CD4-positive, alpha-beta T cell treated with Interleukin-6 at 100 ng/mL for 8 hours (primary cell): ENCODE data around the gene TMC1.

ENCODE experiments used
- DNase-seq: peaks from one replicate; pipeline ENCODE4 v3.0.0-alpha.2; 2020; ENCODE audit warnings: mixed read lengths, low spot score

The TMC1 gene

DNA sequence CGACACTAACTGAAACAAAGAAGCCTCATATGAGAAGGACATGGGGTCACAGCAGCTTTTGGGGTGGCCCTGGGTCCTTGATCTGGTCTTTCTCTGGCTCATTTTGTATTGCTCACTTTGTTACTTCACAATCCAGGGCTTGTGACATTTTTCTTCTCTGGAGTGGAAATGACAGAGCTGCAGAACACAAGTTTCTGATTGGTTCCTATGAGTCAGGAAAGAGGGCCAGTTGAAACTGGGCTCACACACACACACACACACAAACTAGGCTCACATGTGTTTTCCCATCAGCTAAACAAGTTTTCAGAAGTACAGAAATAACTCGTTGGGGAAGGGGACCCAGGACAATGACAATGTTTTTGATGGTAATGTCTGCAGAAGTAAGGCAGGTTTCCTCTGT, 54.3 kb downstream of the TMC1 start:
- DNase-seq, result no peak

DNA sequence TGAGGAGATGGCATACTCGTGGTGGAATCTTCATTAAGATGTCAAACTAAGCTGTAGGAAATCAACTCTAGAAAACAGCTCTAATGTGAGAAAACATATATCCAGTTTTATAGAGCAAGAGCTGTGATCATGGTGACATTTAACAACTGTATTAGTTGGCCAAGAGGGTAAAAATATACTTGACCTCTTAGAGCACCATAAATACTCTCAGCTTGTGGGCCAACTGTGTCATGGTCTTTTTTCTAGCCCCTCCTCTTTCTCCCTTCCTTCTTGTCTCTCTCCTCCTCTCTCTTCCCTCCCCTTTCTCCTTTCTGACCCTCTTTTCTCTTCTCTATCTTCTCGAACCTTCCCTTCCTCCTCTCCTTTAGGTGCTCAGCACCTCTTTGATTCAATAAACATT, 54.7 kb downstream of the TMC1 start:
- DNase-seq, result no peak

DNA sequence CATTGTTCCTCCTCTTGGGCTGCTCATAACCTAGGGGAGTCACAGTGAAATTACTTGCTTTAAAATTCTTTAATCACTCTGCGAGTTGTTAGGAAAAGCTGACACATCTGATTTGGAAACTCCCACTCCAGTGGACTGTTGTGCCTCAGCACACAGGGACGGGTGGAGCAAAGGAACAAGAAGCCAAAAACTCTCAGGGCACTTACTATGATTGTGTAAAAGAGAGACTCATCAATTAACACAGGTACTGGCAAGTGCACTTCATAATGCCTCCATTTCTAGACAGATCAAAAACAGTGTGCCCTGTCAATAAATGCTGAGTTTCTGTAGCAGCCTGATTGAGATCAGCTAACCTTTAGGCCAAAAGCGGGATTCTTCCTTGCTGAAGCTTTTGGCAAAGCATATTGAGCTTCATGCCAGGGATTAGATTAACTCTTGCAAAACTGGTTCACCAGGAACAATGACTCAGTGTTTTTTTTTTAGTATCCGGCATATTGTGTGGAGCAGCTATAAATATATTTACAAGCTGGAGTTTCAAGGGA, 55.9 kb downstream of the TMC1 start:
- DNase-seq, result no peak

DNA sequence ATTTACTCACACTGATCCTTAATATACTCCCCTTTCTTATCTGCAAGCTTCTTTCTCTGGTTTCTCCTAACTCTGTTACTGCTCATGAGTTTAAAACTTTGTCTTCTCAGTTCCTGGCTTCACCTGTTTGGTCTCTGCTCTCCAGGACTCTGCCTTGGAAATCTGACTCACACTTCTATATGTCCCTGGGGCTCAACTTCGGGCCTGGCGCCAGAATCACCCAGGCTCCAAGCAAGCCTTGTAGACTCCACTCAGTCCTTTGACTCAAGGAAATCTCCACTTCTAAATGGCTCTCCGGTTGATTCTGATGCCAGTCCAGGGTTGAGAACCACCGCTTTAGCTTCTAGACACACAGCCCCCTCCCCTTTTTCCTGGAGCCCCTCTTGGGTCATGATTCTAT, 57.8 kb downstream of the TMC1 start:
- no peak for DNase-seq

DNA sequence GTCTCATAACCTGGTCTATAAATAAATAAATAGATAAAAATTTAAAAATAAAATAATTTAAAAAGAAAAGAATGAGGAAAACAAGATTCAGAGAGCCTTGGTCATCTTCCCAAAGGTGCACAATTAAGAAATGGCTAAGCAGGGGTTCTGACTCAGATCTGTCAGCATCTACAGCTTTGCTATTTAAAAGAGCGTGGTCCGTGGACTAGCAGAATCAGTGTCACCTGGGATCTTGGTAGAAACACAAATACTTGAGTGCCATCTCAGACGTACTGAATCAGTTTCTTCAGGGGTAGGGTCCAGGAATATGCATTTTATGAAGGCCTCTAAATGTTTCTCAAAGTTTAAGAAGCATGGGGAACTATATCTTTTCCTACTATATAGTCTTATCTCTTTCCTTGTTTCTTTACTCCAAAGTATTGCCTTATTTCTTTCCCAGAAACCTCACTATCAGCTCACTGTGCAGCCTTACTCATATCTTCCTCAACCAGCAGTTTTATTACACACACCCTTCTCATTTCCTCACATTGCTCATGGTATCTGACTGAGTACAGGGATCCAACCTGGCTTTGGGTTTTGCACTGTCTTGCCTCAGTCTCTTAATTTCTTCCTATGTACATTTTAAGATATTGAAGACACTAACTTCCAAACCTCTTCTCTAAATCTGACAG, 58.6 kb downstream of the TMC1 start:
- DNase-seq, result no peak

DNA sequence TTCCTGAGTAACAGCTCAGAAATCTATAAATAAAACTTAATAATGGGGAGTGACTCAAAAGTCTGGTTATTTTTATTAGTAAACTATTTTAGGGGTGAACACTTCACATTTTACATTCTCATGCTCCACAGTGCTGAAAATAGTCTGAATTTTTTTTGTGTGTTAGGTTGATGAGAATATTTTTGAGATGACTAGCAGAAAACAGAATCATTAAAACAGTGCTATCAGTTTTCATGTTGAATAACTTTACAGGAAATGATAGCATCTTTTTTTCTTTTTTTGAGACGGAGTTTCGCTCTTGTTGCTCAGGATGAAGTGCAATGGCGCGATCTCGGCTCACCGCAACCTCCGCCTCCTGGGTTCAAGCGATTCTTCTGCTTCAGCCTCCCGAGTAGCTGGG, 60.3 kb downstream of the TMC1 start:
- no peak for DNase-seq

DNA sequence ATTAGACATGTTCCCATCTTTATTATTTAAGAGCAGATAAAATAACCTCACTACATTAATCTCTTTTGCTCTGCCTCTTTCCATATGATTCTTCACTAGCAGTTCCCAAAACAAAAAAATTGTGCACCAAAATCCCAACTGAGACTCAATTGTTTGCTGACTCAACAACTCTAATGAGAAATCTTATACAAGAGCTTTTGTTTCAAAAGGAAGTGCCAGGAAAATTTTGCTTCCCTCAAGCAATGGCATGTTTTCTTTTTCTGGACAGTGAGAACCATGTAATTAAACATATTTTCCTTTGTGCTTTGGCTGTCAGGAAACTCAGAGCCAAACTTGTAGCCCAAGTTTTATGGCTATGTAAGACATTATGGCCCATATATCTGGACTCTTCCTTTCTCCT, 62.0 kb downstream of the TMC1 start:
- DNase-seq, result no peak

DNA sequence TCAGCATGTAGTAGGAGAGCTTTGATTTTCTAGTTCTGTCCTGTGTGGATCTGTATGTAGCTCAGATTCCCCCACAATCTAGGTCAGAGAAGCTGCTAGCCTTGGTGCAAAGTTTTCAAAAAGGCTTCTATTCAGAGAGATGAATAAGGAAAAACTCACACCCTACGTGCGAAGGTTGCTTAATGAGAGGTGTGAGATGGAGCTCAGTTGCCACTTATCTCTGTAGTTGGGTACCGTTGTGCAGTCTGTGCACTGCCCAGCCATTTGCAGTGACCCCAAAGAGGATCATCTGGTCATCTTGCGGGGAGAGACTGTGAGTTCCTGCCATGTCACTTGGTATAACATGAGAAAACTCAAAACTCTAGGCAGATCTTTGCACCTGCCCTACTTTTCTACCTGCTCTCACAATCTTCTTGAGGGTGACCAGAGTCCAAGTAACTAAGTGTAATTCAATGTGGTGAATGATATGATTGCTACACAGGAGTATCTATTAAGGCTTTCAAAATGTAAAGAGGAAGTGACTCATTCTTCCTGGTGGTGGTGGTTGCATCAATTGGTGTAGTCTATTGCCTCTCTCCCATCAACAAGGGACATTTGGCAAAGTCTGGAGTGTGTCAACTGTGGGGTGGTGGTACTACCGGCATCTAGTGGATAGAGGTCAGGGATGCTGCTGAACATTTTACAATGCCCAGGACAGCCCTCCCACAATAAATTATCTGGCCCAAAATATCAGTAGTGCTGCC, 65.2 kb downstream of the TMC1 start:
- peak; percentile 65 for DNase-seq

DNA sequence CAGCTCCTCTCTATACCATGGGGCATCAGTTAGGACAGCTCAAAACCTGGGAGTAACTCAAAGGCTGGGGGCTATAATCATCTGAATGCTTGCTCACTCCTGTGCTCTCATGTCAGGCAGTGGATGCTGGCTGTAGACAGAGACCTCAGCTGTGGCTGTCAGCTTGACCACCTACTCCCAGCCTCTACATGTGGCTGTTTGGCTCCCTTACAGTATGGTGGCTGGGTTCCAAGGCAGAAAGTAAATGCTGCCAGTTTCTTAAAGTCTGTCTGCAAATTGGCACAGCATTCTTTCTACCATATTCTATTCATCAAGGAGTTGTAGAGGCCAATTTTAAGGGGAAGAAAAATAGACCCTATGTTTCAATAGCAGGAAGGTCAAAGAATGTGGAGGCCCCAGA, 66.9 kb downstream of the TMC1 start:
- DNase-seq, result no peak

DNA sequence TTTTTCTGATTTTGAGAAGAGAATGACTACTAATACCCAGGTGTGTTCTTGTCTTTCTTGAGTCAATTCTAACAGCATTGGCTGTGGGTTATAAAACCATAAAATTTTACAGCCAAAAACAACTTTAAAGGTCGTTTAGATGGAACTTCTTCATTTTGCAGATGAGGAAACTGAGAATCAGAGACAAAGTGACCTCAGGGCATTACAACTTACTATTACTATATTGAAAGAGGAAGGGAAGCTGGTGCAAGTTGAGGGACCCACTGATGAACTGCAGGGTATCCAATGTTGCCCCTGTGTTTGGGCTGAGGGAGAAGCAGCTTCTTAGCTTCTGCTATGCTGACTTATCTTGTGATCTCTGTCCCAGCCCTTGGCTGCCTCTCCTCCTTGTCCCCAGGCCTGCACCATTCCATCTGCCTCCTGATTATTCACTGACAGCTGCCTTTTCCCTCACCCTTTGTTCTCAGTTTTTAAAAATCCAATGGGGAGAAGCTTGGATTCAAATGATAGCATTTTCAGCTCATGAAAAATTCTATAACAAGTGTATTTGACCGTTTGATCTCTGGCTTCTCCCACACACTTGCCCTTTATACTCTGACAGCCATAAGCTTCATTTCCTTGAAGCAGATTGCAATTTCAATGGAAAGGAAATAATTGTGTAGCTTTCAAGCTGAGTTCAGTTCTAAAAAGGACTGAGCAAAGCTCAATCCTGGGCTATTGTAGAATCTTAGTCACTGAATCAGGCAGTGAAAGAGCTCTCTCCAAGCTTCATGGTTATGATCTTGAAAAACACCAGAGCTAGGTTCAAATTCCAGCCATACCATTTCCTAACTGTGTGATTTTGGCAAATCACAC, 68.5 kb downstream of the TMC1 start:
- no peak for DNase-seq

DNA sequence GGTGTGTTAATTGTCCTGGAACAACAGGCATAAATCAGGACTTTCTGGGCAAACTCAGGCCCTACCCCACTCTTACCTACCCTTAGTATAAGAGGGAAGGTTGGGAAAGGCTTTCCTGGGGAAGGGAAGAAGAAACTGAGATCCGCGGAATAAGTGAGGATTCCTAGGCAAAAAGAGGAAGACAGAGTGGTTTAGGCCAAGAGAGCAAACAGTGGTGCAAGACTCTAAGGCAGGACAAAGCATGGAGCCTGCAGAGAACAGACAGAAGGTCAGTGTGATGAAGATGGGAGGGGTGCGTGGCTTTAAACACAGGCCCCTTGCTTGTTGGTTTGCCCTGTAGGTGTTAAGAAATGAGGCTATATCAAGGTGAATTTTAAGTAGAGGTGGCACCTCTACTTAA, 69.4 kb downstream of the TMC1 start:
- DNase-seq, result no peak

DNA sequence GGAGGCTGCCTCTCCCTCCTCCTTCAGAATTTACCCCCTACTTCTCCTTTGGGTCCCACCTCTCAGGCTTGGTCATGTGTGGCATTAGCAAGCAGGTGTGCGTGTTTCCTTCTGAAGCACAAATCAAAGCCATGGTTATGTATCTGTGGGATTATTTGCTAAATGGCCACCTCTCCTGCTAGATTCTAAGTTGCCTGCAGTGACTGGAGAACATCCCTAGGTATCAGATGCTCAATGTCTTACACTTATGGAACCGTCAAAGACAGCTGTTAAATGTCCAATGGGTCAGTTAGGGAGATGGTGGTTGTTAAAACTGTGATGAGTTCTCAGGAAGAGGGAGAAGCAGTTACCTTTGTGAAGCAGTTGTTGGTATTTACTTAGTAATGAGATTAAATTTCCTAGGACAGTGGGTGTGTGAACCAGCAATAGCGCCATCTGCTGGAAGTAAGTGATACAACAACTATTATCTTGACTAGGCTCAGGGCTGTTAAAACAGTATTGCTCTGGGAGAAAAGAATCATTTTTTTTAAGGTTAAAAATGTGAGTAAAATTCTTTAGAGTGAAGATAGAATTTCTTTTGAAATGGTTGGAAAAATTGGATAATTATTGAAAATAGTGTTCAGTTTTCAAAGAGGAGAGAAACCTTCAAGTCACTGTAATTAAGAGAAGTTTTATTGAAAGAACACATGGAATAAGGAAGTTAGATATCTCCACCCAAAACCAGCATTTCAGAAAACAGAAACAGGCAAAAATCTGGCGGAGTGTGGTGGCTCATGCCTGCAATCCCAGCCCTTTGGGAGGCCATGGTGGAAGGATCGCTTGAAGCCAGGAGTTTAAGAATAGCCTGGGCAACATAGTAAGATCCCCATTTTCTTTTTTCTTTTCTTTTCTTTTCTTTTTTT, 71.3 kb downstream of the TMC1 start:
- DNase-seq, result peak; percentile 58

DNA sequence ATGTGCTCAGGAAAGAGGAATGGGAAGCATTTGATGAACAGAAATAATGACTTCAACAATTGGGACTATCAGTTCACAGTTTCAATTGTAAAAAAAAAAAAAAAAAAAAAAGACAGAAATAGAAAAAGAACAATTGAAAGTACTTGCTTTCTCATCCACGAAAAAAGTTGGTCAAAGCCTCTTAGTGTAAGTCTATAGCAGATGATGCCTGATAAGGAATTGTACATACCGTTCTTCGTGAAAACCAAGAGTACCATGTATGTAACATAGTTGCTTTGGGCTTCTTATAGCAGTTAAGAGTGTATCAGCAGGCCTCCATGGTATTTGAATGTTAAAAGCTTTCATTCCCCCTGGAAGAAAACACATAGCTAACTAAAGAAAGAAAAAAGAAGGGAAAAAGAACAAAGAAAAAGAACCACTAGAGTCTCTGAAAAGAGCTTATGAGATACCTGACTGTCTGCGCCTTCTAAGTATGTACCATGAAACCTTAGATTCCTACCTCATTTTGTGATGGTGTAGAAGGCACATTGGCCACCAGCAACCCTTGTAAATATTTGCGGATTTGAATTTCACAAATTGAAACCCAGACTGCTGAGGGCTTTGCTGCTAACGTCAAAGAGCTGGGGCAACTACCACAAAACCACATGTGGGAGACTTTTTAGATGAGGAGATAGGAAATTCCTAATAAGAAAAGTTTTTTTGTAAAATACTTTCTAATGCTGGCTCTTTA, 75.2 kb downstream of the TMC1 start:
- DNase-seq, result no peak

DNA sequence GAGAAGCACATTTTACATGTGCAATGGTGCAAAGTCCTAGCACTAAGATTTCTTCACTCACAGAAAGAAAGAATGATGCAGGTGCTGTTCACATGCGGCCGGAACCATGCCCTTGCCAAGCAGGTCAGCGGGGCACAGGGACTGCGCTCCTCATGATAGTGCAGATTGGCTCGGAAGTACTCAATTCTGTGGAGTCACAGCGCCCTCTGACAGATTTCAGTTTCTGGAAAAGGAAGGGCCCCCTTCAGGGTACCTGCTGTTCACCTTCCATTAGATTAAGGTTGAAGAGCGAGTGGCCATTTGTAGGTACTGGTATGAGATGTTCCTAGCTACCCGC, 75.7 kb downstream of the TMC1 start:
- DNase-seq, result no peak

DNA sequence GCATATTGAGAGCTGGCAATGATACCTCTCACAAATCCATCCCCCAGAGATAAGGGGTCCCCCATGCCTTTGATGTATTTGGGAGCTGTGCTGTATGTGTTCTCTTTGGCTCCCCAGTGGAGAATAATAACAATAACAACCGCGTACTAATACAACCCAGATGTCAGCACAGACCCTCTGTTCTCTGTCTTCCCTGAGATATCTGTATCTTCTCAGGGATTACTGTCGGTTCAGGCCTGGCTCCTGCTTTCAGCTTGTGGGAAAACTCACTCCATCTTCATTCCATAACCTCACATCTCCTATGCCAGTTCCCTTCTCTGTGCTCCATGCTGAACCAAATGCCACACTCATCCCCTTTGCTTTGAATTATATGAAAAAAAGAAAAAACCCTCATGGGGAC, 76.2 kb downstream of the TMC1 start:
- DNase-seq, result no peak

DNA sequence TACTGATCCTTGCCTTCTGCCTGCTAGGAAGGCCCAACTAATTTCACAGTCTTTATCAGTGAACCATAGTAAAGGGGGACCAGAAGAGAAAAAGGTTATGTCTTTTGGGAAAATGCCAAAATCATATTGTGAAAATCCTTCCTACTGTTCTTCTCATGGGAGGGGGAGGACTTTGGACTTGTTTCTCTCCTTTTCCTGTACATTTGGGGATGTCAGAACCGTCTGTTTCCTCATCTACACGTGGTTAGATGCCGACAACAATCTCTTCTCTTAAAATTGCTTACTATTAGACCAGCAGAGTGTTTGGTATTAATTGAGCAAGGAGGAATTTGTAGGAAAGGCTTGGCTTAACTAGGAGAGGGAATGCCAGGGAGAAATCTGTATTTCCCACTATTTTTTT, 77.2 kb downstream of the TMC1 start:
- DNase-seq, result no peak

DNA sequence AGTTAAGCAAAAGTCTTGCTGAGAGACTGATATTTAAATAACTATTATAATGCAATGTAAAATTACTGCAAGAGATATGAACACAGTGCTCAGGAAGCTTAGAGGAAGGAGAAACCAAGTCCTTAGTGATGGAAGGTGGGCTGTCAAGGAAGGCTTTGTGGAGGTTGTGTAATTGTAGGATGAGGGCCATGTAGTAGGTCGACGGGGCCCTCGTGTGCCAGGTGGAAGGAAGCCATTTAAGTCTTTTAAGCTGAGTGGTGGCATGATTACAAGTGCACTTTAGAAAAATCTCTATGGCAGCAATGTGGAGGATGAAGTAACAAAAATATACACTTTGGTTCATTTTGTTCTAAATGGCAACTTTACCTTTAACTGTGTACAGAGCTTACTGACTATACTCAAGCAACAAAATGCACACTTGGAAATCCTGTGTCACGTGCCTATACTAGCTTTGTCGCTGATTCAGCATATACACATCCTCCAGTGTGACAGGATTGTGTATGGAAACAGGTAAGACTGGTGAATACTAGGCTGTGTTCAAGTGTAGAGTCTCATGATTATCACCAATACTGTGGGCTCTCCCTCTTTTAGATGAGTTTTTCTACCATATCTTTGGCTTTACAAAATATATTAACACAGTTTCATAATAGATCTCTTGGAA, 78.6 kb downstream of the TMC1 start:
- no peak for DNase-seq

DNA sequence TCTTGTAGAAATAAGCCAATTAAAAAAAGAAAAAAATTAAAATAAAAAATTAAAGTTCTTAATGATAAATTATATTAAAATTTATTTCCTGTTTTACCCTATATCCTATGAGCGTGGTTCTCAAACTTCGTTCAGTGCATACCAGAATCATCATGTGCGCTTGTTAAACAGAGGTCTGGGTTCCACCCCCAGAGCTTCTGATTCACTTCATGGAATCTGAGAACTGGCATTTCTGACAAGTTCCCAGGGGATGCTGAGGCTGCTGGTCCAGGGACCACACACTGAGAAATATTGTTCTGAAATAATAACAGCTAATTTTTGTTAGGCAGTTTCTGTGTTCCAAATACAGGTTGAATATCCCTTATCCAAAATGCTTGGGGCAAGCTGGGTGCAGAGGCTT, 79.3 kb downstream of the TMC1 start:
- no peak for DNase-seq

DNA sequence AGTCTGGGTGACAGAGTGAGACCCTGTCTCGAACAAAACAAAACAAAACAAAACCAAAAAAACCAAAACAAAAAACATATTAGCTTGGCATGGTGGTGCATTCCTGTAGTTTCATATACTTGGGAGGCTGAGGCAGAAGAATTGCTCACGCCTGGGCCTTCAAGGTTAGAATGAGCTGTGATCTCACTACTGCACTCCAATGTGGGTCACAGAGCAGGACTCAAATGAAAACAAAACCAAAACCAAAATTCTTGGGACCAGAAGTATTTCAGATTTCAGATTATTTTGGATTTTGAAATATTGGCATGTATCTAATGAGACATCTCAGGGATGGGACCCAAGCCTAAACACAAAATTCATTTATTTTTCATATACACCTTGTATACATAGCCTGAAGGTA, 80.2 kb downstream of the TMC1 start:
- DNase-seq, result no peak

DNA sequence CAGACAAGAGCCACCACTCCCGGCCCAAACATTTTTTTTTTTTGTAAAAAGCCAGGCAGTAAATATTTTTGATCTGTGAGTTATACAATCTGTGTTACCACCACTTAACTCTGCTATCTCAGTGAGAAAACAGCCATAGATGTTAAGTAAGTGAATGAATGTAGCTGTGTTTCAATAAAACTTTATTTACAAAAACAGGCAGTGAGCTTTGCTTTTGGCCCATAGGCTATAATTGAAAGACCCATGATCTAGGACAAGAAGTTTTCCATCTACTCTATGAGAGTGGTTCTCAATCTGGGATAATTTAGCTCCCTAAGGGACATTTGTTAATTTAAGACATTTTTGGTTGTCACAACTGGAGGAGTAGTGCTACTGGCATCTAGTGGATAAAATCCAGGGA, 91.0 kb downstream of the TMC1 start:
- no peak for DNase-seq

DNA sequence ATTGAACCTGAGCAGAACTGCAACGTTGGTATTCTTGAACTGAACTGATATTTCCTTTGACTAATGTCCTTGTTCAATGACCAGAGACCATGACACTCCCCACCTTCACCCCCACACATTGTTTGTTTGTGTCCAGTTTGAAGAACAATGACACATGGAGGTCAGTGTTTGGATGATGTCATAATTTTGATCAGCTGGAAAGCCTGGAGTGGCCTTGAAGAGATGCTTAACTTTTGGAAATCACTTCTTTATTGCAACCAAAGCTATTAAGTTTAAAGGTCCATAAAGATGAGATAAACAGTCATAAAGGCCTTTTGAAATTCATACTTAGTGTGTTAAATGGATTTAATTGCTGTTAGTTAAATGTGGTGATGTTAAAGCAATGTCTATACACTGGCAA, 92.7 kb downstream of the TMC1 start:
- no peak for DNase-seq
